ENCODE results near the gene ROGDI. TPM values are rescaled to one million over a fixed set of nuclear protein-coding genes. Genes with fewer than 3 reads are reported as not detected.

ROGDI gene, protein sequence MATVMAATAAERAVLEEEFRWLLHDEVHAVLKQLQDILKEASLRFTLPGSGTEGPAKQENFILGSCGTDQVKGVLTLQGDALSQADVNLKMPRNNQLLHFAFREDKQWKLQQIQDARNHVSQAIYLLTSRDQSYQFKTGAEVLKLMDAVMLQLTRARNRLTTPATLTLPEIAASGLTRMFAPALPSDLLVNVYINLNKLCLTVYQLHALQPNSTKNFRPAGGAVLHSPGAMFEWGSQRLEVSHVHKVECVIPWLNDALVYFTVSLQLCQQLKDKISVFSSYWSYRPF
- total RNA-seq = 9.0 TPM
- long read RNA-seq, transcript ROGDI-201 (11 exons, 1,735 nt) = major isoform, 14 of 21 reads
- long read RNA-seq, partial matches to known transcripts = 1 of 21 reads
- long read RNA-seq, other reads (novel, unspliced or antisense) = 6 of 21 reads

DNA sequence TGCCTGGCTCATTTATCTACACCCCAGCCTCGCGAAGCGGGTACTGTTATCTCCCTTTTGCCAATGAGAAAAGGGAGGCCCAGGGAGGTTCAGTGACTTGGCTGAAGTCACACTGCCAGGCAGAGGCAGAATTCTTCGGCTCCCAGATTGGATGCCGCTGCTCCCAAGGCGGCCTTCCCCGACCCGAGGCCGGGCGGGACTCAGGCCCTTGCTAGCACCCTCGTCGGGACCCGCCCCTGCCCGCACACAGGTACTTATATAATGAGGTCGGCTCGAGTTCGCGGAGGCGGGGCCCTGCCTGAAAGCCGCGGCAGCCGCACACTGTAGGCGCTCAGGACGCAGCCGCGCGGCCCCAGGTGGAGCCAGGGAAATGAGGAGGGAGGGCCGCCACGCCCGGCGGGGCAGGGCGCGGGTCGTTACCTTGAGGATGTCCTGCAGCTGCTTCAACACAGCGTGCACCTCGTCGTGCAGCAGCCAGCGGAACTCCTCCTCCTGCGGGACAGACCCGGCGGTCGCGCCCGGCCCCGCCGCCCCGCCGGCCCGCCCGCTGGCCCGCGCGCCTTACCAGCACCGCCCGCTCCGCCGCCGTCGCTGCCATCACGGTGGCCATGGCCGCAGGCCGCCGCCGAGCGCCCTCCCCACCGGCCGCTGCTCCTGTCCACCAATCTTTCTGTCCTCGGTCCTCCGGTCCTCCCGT, at the start of gene ROGDI:
Gene ROGDI (minus strand): TSS at position 672 of the 697 bp plus-strand sequence. CDS start 62 bp downstream, at position 610.
- DNase-seq (ENCODE audit: low spot score) = peak; percentile 92

DNA sequence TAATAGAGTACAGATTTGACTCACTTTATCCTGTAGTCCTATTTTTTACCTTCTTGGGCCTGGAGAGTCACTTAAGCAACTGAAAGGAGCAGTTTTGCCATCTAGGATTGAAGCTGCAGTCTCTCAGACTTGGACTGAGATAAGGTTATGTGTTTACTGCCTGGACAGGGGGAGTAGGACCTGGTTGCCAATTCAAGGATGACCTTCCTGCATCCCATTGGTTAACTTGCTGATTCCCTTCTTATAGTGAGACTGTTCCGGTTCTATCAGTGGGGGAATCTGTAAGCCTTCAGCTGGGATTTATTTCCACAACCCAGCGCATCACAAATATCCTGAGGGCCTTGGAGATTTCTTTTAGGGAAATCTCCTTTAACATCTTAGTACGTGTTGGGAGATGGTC, 47.8 kb upstream of the ROGDI start:
- no peak for DNase-seq (ENCODE audit: low spot score)

DNA sequence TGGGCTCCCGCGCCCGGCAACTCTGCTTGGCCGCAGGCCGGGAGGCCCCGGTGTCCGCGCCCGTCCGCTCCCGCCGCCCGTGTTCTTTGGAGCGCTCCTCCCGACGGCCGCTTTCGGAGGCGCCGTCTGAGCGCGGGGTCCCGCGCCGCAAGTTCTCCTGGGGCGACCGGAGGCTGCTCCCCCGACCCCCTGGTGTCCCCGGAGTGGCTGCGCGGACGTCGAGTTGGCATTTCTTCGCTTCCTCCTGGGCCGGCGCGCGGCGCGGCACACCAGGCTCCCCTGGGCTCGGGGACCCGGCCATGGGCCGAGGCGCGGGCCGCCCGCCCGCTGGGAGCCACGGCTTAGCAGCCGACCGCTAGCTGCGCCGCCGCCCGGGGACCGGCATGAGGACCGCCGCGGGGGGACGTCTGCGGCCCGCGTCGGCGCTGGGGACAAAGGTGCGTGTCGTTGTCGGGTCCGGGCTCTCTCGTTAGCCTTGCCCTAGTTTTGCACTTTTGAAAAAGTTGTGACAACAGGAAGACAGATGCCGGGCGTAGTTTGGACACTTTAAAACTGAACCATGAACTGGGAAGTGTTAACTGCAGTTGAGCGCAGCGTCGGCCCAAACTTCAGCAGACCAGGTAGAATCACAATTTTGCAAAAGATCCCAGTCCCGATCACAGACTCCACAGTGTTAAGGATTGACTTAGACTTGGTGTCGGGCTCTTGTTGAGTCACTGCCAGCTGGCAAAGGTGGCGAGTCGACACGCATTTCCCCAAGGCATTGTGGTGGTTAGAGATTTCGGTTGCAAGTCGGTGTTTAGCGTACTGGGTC, 45.5 kb upstream of the ROGDI start:
- DNase-seq (ENCODE audit: low spot score) = peak; percentile 89

DNA sequence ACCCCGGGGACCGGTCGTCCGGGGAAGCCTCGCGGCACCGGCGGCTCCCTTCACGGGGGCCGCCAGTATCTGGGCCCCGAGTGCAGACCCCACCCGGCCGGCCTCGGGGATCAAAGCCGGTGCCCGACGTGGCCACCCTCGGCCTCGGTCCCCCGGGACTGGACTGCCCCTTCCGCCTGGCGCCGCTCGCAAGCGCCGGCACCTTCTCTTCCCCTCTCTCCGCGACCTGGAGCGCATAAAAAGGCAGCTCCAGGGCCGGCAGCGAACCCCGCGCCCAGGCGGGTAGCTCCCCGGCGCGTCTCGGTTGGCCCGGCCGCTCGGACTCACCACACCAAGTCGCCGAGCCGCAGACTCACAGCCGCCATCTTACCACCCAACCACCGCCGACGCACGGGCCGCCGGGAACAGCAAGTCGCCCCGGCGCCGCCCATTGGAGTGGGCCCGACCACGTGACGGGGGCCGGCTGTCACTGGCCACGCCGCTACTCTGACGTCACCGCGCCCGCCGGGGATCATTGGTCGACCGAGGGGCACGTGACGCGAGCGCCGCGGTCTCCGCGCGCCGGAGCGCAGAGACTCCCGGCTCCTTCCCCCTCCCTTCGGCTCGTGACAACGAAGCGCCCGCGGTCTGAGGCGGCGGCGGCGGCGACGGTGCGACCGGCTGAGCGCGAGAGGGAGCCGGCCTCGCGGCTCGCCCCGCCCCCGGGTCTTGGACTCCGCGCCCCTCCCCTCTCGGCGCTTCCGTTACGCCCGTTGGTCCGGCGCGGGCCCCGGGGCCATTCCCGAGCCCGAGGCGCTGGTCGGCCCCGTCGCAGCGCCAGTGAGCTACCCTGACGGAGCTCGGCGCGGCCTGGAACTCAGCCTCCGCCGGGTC, 44.7 kb upstream of the ROGDI start, which contains the start of the genes GLYR1 and UBN1:
Gene GLYR1 (minus strand): TSS at position 388 of the 873 bp plus-strand sequence. CDS start 23 bp downstream, at position 365.
Gene UBN1 (plus strand): TSS at position 581 of the 873 bp plus-strand sequence. CDS start 5,437 bp downstream, outside the sequence.
- peak; percentile 100 for DNase-seq (ENCODE audit: low spot score)

DNA sequence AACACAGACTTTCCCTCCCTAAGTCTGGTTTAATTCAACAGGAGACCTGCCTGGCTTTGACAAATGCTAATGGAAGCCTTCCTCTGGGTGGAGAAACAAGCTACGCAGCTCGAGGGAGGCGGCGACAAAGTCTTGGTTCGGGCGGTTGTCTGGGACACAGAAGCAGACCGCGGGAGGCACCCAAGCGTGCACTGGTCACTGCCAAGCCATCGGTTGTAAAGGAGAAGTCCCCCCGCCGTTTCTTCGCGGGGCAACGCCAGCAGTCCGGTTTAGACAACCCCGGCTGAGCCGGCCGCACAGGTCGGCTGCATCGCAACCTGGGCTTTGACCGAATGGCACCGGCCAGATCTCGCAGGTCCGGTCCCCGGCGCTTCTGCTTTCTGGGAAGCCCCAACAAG, 44.1 kb upstream of the ROGDI start:
- DNase-seq (ENCODE audit: low spot score) = no peak

DNA sequence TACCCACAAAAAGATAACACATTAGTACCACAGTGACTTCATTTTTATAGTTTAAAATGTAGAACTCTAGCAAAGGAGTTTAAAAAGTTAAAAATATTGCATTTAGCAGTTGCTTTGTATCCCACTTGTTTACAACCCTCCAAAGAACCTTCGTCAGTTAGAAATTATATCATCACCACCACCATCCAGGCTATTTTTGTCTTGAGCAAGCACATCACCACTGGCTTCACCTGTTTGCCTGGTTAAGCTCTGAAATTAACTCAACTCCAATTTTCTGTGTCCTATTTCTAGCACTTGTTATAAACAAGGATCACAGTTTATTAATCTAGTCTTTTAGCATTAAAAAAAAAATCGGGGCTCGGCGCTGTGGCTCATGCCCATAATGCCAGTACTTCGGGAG, 38.6 kb upstream of the ROGDI start:
- no peak for DNase-seq (ENCODE audit: low spot score)

DNA sequence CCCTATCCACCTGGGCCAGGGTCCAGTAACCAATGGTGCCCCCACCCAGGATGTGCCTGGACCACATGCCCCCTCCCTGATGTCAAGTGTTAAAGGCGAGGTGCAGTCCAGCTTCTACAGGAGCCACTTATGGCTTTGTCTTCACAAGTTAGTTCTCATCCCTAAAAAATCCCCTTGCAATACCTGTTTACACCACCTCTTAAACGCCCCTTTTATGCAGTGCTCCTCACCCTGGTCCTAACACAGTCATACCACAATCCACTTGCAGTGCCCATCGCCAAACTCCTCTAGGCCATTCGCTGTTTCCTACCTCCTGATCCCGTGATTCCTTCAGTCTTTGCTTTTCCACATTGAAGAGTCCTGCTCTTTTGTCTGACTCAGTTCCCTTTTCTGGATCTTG, 37.5 kb upstream of the ROGDI start:
- no peak for DNase-seq (ENCODE audit: low spot score)

DNA sequence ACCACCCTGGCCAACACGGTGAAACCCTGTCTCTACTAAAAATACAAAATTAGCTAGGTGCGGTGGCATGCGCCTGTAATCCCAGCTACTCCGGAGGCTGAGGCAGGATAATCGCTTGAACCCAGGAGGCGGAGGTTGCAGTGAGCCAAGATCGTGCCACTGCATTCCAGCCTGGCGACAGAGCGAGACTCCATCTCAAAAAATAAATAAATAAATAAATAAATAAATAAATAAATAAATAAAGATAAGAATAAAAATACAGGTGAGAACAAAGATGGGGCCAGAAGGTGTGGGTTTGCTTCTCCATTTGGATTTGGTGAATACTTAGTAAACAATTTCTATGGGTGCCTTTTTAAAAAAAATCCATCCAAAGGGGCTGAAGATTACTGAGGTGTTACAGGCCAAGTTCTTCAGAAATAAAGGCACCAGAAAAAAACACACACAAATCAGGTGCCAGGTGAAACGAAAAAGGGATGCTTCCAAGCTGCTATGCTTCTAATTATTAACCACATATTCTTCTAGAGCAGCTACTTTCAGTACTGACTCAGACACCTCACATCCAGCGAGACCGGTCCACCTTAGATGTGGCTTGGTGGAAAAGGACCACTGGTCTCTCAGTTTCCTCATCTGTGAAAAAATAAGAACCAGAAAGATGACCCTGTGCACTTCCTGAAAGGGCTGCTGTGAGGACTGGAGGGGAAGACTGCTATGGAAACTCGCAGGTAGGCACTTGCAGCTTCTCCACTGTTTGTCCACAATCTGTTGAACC, 35.5 kb upstream of the ROGDI start:
- no peak for DNase-seq (ENCODE audit: low spot score)

DNA sequence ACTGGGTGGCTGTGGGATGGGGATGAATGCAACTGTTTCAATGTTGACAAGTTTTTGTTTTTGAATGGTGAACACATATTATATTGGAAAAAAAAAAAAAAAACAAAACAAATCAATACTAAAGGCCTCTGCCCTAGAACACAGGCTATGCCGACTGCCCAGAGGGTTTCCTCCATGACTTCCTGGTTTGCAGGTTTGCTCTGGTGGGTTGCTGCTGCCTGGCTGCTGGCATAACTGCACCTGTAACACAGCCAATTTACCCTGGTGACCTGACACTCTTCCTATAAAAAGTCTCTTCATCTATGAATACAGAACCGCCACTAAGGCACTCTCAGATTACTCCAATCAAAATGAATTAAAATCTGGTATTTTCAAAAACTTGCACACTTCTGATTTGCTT, 34.3 kb upstream of the ROGDI start:
- DNase-seq (ENCODE audit: low spot score) = no peak

DNA sequence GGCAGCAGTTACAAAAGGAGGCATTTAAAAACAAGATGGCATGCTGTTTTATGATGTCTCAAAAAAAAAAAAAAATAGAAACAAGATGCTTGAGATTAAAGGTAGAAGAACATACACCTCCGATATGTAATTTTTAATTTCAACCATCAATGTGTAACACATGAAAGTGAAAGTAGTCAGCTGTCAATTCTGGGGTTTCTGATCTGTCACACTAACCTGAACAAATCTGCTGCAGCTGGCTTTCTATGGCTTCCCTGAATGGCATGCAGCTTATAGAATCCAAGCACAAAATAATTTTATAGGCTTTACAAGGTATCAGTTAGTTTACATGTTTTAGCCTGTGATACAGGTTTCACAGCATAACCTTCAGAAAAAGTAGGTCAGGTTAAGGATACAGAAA, 31.2 kb upstream of the ROGDI start:
- no peak for DNase-seq (ENCODE audit: low spot score)

DNA sequence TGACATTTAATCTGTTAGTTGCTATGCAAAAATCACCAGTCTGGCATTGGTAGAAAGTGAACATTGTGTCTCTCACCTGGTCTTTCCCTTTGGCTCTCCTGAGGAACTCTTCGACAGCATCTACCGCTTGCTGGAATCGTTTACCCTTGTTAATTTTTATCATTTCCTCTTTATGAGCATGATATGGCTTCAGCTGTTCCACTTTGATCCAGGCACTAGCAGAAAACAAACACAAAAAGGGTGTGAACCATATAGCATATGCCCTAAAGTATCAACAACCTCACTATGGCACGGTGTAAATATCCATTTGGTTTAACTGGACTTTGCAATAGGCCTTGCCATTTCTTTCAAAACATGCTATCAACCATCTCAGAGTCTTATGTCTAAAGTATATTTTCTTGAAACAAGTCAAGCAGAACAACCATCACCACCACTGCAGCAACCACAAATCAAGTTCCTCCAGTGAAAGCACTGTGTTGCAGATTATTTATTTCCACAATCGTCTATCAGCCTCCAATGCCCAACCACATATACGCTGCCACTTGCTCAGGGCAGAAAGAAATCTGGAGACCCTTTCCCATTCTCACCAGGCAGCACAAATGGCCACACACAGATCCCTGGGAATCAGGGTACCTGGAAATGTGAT, 30.4 kb upstream of the ROGDI start:
- DNase-seq (ENCODE audit: low spot score) = no peak

DNA sequence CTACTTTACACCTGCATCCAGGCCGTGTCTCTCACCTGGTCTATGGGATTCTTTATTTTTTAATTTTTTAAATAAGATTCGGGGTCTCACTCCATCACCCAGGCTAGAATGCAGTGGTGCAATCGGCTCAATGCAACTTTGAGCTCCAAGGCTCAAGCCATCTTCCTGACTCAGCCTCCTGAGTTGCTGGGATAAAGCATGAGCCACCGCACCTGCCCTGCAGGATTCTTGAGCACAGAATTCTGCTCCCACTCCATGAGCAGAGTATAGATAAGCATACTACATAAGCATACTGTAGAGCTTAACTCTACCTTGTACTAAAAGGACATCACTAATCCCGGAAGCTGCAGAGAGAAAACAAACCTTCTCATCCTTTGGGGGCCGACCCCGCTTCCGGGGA, 29.2 kb upstream of the ROGDI start:
- DNase-seq (ENCODE audit: low spot score) = no peak

DNA sequence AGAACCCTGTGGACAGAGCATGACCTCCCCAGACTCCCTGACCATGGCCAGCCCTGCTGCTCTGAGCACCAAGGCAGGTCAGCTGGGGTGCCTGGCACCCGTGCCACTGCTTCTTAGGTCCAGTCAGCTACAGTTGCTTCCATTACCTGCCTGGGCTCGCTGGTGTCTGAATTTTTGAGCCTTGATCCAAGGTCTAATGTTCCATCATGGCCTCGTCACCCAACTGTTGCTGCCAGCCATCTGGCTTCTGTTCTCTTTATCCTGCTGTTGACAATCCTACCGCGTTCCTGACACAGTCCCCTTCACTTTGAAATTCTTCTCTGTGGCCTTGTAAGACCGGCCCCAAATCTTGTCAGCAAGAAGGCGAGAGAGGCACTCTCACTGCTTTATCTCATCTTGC, 28.0 kb upstream of the ROGDI start:
- no peak for DNase-seq (ENCODE audit: low spot score)

DNA sequence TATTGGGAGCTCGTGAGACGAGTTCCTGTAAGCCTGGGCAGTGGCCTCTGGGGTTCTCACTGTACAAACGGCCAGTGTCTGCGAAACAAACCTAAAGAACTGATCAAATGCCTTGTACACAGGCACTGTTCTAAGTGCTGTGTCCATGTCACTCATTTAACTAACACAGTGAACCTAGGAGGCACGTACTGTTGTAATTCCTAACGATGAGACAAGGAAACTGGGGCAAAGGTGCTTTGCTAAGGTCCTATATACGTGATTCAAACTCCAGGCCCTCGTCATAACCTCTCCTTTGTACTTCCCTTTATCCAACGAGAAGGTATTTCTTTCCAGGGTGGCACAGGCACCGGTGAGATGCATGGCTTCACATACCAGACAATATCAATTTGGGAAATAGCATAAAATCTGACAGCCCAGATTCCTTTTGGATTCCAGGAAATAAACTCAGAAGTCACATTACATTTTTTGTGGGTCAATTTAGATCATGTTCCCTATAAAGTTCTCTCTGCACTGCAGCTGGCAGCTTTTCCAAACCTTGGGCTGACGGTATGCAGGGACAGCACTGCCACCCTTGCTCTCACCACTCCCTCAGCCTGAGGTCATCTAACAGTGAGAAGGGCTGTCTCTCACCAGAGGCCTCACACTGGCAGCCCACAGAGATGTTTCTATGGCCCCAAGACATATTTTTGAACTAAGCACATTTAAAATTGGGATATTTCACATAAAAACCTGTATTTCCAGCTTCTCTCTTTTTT, 26.3 kb upstream of the ROGDI start:
- DNase-seq (ENCODE audit: low spot score) = no peak

DNA sequence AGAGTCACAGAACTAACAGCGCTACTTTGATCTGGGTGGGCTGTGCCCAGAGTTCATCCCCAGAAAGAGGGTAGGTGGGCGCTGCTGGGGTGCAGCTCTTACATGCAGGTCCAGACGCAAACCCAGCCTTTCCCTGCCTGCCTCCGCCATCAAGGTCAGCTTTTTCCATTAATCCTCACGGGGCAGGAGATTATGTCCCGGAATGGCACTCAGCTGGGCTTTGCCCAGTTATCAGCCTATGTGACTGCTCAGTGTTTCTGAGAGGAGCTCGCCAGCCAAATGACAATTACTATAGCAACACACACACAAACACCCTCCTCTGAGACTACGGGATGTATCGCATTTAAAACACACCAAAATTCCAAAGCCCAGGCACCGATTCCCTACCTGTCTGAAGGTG, 24.5 kb upstream of the ROGDI start:
- no peak for DNase-seq (ENCODE audit: low spot score)

DNA sequence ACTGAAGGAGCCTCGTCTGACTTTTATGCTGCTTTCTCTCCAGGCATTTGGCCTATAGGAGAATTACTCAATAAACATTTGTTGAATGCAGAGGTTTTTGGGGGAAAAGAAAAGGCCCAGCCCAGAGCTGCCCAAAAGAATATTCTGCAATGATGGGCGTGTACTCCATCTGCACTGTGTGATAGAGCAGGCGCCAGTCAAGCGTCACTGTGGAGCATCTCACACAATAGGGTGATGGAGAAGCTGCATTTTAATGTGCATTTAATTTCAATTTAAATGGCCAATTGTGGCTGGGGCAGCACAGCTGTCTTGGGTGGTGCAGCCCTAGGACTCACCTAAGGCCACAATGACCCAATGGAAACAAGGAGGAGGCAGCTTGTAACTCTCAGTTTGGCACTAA, 24.1 kb upstream of the ROGDI start:
- no peak for DNase-seq (ENCODE audit: low spot score)

DNA sequence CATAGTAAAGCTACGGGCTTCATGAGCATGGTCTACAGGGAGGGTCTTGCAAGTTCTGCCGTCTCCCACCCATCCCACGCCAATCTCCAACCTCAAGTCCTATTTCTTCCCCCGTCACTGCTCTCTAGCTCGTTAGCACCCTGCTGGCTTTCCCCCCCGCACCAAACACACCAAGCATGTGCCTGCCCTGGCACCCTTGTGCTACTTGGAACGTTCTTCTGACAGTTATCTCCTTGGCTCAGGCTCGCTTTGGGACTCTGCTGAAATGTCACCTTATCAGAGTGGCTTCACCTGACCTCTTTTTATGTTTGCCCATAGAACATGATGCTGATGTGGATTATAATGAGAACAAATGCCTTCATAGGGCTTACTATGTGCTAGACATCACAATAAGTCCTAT, 22.8 kb upstream of the ROGDI start:
- DNase-seq (ENCODE audit: low spot score) = no peak

DNA sequence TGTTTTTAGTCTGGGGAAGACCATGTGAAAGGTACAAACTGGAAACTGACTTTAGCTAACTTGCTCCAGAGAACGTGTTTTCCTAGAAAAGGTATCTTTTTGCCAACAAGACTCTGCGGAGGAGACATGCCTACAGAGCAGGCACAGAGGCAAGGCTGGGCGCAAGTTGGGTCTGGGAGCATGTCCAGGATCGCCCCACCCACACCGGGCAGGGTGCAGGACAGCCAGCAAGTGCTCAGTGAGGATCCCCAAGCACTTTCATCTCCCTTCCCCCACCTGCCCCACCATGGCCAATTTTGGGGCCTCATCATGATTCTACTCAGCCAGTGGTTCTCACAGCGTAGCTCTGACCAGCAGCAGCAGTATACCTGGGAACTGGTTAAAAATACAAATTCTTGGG, 18.2 kb upstream of the ROGDI start:
- DNase-seq (ENCODE audit: low spot score) = no peak
